ENCODE data around the gene EID1.

Gene EID1

DNA sequence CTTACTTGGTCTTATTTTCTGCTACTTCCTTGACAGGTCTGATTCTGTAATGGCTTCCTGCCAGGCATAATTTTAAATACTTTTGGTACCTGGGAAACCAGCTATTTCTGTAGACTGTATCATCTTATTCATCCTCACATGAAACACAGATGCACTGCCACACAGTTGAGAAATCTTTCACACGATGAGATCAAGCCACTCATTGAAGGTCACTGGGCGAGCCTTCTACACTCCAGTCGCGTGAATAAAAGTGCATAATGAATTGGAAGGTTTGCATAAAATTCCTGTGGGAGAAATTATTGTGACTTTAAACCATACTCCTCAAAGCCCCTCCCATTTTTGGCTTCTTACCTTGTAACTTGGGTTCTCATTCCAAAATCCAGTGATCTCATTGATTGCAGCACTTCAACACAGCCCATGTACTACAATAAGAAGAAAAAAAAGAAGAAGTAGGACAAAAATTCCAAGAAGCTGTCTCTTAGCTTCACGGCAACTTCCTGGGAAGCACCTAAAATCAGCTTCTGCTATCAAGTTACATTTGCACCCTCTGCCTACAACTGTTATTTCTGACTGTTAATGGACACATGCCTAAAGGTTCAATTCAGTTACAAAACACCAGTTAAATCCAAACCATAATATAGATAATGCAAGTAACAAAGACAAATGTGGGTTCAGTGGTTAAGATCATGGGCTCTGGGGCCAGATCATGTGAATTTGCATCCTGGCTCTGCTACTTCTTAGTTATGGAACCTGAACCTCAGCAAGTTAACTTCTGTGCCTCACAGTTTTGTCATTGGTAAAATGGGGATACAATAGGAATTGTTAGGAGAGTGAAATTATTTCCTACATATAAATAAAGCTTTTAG lies 46.8 kb downstream of the EID1 start:
- Histone ChIP-seq H3K36me3 (ENCODE audit: control insufficient read depth in 5 of 5, insufficient read depth in 5 of 5, low read length in 5 of 5) (no peaks in the 10 kb centered on the region), H3K4me3 (ENCODE audit: low read depth in 1 of 5, low read length in 5 of 5) (no peak overlapping the region), H3K4me1 (ENCODE audit: control insufficient read depth in 5 of 5, insufficient read depth in 5 of 5, low read length in 5 of 5) (no peaks in the 10 kb centered on the region), H3K27ac (ENCODE audit: low read depth, low read length) (no peak overlapping the region), H3K9me3 (ENCODE audit: control insufficient read depth in 5 of 5, low read length in 5 of 5) (no peaks in the 10 kb centered on the region), H3K27me3 (ENCODE audit: control insufficient read depth in 5 of 5, insufficient read depth in 4 of 5, low read length in 5 of 5) (peaks cover 0 to 2% (median 0%) of the 10 kb centered on the region in 5 donors), H3K9ac (ENCODE audit: low read length in 5 of 5) (no peak overlapping the region)

DNA sequence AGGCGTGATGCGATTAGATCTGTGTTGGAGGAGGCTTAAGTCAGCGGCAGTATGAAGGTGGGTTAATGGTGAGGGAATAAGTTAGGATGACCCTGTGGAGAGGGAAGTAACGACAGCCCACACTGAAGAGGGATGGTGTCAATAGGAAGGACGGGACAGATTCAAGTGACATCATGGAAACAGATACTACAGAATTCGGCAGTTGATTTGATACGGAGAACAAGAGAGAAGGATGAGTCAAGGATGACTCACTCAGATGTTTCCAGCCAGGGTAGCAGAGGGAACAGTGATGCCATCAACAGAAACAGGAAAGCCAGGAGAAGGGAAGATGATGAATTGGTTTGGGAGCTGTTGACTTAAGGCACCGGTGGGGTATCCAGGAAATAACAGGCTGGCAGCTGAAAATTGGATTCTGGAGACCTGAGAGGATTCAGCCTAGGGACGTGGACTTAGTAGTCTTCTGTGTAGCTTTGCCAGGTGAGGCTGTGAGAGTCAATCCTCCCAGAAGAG lies 47.8 kb downstream of the EID1 start:
- H3K9ac ChIP-seq (ENCODE audit: low read length in 5 of 5), result no peak overlapping the region
- no peaks in the 10 kb centered on the region for H3K4me1 ChIP-seq (ENCODE audit: control insufficient read depth in 5 of 5, insufficient read depth in 5 of 5, low read length in 5 of 5)
- H3K27ac ChIP-seq (ENCODE audit: low read depth, low read length), result no peak overlapping the region
- peaks cover 0 to 2% (median 0%) of the 10 kb centered on the region in 5 donors for H3K27me3 ChIP-seq (ENCODE audit: control insufficient read depth in 5 of 5, insufficient read depth in 4 of 5, low read length in 5 of 5)
- H3K4me3 ChIP-seq (ENCODE audit: low read depth in 1 of 5, low read length in 5 of 5), result no peak overlapping the region
- H3K36me3 ChIP-seq (ENCODE audit: control insufficient read depth in 5 of 5, insufficient read depth in 5 of 5, low read length in 5 of 5), result no peaks in the 10 kb centered on the region
- H3K9me3 ChIP-seq (ENCODE audit: control insufficient read depth in 5 of 5, low read length in 5 of 5), result no peaks in the 10 kb centered on the region

DNA sequence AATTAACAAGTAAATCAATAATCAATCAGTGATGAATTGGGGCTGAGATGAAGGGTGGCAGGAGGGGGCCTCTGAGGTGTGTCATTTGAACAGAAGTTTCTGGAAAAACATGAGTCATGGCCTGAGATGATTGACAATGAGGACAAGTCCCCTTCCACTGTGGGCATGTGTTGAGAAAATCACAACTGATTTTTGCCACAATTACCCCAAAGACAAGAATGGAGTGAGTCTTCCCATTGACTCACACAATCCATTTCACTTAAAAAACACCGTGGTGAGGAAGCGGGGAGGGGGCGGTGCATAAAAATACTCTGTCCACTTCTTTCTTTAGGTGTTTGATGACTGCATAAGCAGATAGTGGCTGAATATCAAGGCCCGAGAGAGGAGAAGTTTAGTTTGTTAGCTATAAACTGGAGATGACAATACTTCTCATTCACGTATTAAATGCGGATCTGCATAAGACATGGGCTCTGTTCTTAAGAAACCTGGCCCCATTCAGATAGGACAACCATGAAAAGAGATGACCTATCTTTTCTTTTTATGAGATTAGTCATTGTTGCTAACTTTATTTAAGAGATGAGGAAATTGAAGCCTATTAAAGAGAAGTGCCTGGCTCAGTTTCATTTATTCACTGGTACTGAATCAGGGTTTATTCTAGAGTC lies 51.1 kb downstream of the EID1 start:
- Histone ChIP-seq H3K9me3 (ENCODE audit: control insufficient read depth in 5 of 5, low read length in 5 of 5) (no peaks in the 10 kb centered on the region), H3K27me3 (ENCODE audit: control insufficient read depth in 5 of 5, insufficient read depth in 4 of 5, low read length in 5 of 5) (peaks cover 0 to 2% (median 0%) of the 10 kb centered on the region in 5 donors), H3K27ac (ENCODE audit: low read depth, low read length) (no peak overlapping the region), H3K4me3 (ENCODE audit: low read depth in 1 of 5, low read length in 5 of 5) (no peak overlapping the region), H3K36me3 (ENCODE audit: control insufficient read depth in 5 of 5, insufficient read depth in 5 of 5, low read length in 5 of 5) (no peaks in the 10 kb centered on the region), H3K4me1 (ENCODE audit: control insufficient read depth in 5 of 5, insufficient read depth in 5 of 5, low read length in 5 of 5) (no peaks in the 10 kb centered on the region), H3K9ac (ENCODE audit: low read length in 5 of 5) (no peak overlapping the region)

DNA sequence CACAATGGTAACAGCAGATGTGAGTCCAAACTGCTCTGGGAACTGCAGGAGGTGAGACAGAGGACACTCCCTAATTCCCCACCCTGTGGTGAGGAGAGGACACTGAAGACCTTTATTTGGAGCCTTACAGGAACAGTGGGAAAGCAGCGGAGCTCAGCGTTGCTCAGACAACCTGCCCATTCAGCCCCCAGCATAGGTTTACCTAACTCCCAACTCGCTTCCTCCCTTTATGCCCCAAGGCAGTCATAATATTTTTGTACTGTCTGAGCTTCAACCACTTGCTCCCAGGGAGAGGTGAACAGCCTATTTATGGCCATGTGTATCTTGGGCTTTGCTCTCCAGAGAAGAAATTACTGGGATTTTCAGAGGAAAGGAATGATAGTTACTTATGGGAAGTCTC lies 51.7 kb downstream of the EID1 start:
- Histone ChIP-seq H3K27me3 (ENCODE audit: control insufficient read depth in 5 of 5, insufficient read depth in 4 of 5, low read length in 5 of 5) (peaks cover 0 to 2% (median 0%) of the 10 kb centered on the region in 5 donors), H3K9me3 (ENCODE audit: control insufficient read depth in 5 of 5, low read length in 5 of 5) (no peaks in the 10 kb centered on the region), H3K27ac (ENCODE audit: low read depth, low read length) (no peak overlapping the region), H3K4me3 (ENCODE audit: low read depth in 1 of 5, low read length in 5 of 5) (no peak overlapping the region), H3K9ac (ENCODE audit: low read length in 5 of 5) (no peak overlapping the region), H3K4me1 (ENCODE audit: control insufficient read depth in 5 of 5, insufficient read depth in 5 of 5, low read length in 5 of 5) (no peaks in the 10 kb centered on the region), H3K36me3 (ENCODE audit: control insufficient read depth in 5 of 5, insufficient read depth in 5 of 5, low read length in 5 of 5) (no peaks in the 10 kb centered on the region)

All from subcutaneous abdominal adipose tissue (tissue), 5 donors.